Measurements from ENCODE around the gene IFITM5.
"Not testable (repeated sequence)": the region's sequence is repeated elsewhere in the genome, so short reads cannot be mapped to it uniquely, and the experiment has no call there.

The IFITM5 gene

GRCh38 chr11:293852-294661 lies 5.3 kb downstream of the IFITM5 start:
- DNase-seq, result no peak

- DNase-seq, result no peak
These were observed 6.0 kb downstream of the IFITM5 start for GRCh38 chr11:293271-293851.

GRCh38 chr11:292211-293121 lies 6.9 kb downstream of the IFITM5 start:
- DNase-seq, result no peak

- no peak for DNase-seq
These were observed 7.8 kb downstream of the IFITM5 start for GRCh38 chr11:291281-292210.

GRCh38 chr11:290621-291231 lies 8.6 kb downstream of the IFITM5 start:
- DNase-seq, result no peak

- no peak for DNase-seq
These were observed 9.4 kb downstream of the IFITM5 start for GRCh38 chr11:289712-290620.

- no peak for DNase-seq
These were observed 10.0 kb downstream of the IFITM5 start for GRCh38 chr11:289398-289711.

- peak; percentile 49 to 86 (median 67) for DNase-seq
These were observed 10.6 kb downstream of the IFITM5 start, which contains the start of gene PGGHG for GRCh38 chr11:288478-289397. Gene PGGHG, plus strand, starts transcription at chr11:289126. Its CDS starts 691 bp downstream, at chr11:289817.

GRCh38 chr11:287821-288477 lies 11.4 kb downstream of the IFITM5 start:
- DNase-seq, result no peak

GRCh38 chr11:286977-287820 lies 12.1 kb downstream of the IFITM5 start:
- DNase-seq, result not testable (repeated sequence)

- DNase-seq, result no peak
These were observed 13.5 kb downstream of the IFITM5 start for GRCh38 chr11:285894-286220.

GRCh38 chr11:285021-285893 lies 14.1 kb downstream of the IFITM5 start:
- no peak for DNase-seq

- DNase-seq, result no peak
These were observed 15.0 kb downstream of the IFITM5 start for GRCh38 chr11:284105-285020.

GRCh38 chr11:283405-284104 lies 15.8 kb downstream of the IFITM5 start:
- no peak for DNase-seq

GRCh38 chr11:282630-283360 lies 16.5 kb downstream of the IFITM5 start:
- no peak for DNase-seq
